ENCODE results near the gene CFAP161.

The CFAP161 gene

DNA sequence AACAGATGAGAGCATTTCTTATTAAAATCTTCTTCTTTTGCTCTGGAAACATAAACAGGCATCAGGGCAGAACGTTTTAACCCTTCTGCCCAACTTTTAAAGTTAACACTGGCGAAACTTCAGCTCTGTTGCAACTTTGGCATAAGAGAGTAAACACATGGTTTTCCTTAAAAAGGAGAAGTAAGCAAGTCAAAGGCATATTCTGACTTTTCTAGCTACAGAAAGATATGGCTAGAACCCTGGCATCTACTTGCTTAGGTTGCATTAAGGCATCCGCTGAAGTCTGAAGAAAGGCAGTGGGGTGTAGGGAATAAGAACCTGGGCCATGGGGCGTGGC, 49.3 kb downstream of the CFAP161 start:
- DNase-seq (ENCODE audit: low read depth) = no peak

DNA sequence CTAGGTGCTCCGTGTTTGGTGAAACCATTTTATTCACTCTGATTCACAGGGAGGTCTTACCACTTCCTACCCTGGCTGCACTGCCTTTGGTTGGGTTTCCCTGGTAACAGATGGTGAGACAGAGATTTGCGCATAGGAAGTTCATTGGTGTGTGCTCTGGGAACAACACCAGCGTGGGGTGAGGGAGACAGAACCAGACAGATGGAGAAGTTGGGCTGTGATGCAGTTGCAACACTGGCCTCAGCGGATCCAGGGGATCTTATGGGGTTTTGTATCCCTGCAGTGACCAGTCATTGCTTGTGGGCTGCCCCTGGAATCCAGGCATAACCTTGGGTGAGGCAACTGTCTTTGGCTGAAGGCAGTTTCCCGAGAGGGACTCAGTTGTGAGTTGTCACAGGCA, 50.1 kb downstream of the CFAP161 start:
- no peak for DNase-seq (ENCODE audit: low read depth)

GRCh38 chr15:81185631-81186295, 51.7 kb downstream of the CFAP161 start:
- DNase-seq (ENCODE audit: low read depth) = no peak

DNA sequence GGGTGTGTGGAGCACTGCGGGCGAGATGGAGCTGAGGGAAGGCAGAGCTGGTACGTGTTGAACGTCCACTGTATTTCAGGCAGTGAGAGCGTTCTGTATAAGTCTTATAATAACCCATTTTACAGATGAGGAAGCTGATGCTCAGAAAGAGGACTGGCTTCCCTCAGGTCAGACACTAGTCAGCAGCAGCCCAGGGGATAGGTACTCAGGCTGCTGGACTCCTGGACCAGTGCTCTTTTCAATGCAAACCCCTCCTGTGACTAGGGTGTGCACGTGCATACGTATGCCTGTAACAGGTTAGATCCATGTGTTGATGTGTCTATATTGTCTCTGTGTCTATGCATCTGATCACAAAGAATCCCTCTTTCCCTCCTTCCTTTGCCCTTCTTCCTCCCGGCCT, 54.3 kb downstream of the CFAP161 start:
- no peak for DNase-seq (ENCODE audit: low read depth)

DNA sequence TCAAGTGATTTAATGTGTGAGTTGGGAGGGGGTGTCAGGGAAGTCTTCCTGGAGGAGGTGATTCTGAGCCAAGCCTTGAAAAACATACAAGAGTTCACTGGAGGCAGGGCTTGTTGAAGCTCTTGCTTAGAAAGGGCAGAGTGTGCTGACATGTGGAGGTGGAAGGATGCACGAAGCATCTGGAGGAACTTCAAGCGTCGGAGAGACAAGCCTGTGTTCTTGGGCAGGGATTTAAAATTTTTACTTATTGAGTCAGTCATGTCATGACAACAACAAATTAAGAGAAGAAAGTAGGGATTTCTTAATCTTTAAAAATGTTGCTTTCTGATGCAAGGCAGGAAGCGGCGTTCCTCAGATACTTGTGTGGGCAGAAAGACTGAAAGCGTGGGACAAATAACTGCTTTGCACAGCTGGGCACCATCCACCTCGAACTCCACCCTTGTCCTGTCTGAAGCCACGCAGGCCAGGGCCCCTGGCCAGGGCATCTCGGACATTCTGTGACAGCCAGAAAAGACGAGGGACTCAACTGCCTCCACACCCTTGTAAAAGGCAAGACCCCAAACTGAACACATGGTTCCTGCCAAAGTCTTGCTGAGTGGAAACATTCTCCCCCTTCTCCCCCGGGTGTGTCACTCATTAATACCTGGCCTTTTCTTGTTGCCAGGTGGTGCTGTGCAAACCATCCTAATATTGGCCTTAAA, 55.7 kb downstream of the CFAP161 start:
- DNase-seq (ENCODE audit: low read depth) = no peak

- DNase-seq (ENCODE audit: low read depth) = no peak
These were observed 56.9 kb downstream of the CFAP161 start for GRCh38 chr15:81190922-81191507.

GRCh38 chr15:81191701-81192100, 57.6 kb downstream of the CFAP161 start:
- no peak for DNase-seq (ENCODE audit: low read depth)

- no peak for DNase-seq (ENCODE audit: low read depth)
These were observed 60.7 kb downstream of the CFAP161 start for GRCh38 chr15:81194723-81195122.

DNA sequence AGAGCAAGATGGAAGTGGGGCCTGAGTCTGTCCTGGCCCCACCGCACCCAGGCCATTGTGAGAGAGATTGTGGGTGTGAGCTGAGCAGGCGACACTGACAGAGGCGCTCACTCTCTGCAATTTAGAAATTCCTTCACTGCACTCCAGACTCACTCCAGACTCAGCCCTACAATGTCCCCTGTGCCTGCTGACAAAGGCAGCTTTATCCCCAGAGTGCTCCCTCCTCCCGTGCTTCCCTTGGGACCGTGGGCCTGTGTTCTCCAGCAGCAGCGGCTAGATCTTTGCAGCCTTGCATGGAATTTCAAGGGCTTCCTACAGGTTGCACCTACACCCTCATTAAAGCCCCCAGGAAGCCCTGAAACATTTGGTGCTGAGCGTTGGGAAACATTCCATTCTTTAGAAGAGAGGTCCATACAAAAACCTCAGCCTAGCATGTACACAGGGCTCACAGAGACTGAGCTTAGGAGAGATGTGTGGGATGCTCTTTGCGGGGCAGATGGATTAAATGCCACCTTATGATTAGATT, 61.3 kb downstream of the CFAP161 start:
- DNase-seq (ENCODE audit: low read depth) = no peak

DNA sequence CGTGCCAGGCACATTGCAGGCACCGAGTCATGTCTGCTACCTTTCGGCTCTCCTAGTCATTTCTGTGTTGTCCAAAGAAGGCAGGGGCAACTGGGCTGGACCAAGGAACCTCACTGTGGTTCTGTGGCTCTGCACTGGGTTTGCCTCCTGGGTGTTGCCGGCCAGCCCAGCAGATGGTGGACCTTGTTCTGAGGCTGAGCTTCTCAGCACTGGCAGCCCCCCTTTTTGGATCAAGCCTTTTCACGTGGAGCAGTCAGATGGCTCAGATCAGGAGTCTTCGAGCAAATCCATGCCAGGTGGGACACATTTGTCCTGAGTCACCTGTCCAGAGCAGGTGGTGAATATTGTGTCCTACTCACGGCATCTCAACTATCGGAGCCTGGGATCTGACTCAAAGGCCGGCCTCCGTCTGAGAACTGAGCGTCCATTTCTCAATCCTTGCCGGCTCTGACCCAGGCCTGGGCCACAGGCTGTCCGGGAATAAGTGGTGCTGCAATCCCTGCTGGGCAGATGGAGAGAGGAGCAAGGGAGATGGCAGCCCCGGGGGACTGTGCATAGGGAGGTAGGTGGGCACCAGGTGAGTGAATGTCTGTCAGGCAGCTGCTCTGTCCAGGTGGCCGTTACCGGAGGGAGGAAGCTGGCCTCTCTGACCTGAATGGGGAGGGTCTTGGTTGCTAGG, 62.6 kb downstream of the CFAP161 start, which contains the start of gene IL16:
TSS of gene IL16 (plus strand) at position 304 of the 679 bp plus-strand sequence. CDS start 28,521 bp downstream, outside the sequence.
- no peak for DNase-seq (ENCODE audit: low read depth)

- DNase-seq (ENCODE audit: low read depth) = no peak
These were observed 63.2 kb downstream of the CFAP161 start for GRCh38 chr15:81197255-81197630.

GRCh38 chr15:81197688-81198281, 63.7 kb downstream of the CFAP161 start:
- DNase-seq (ENCODE audit: low read depth) = no peak
